Measurements from ENCODE around the gene ZNF143.

- TF ChIP-seq BHLHE40 (IDR thresholded peaks at IDR 0.05; ENCODE audit: borderline replicate concordance) = no peak
- no peak for TF ChIP-seq FOXK2 (IDR thresholded peaks at IDR 0.05)
- TF ChIP-seq HDGF (IDR thresholded peaks at IDR 0.05; ENCODE audit: borderline replicate concordance) = no peak
- TF ChIP-seq TARDBP (IDR thresholded peaks at IDR 0.05) = no peak
- no peak for TF ChIP-seq FOXM1 (IDR thresholded peaks at IDR 0.05; ENCODE audit: borderline replicate concordance)
- TF ChIP-seq SP1 (IDR thresholded peaks at IDR 0.05) = no peak
- TF ChIP-seq ELF4 (IDR thresholded peaks at IDR 0.05) = no peak
- no peak; the same call in 1 of the 2 replicates for TF ChIP-seq L3MBTL2 (conservative IDR thresholded peaks at IDR 0.05)
- TF ChIP-seq CTBP1 (IDR thresholded peaks at IDR 0.05; ENCODE audit: borderline replicate concordance) = no peak
These were observed 113.9 kb downstream of the ZNF143 start for GRCh38 chr11:9574622-9575259.
